ENCODE data around the gene MARCHF10. TPM values are rescaled to one million over a fixed set of nuclear protein-coding genes. Genes with fewer than 3 reads are reported as not detected.

Gene MARCHF10
- total RNA-seq, 1 experiment from 2014 or later, result not detected

- DNase-seq (ENCODE audit: low read depth), result no peak
These were observed 13.3 kb upstream of the MARCHF10 start for GRCh38 chr17:62821189-62822079.

- peak; percentile 97 for DNase-seq (ENCODE audit: low read depth)
These were observed 11.6 kb upstream of the MARCHF10 start for GRCh38 chr17:62819511-62820221.

- no peak for DNase-seq (ENCODE audit: low read depth)
These were observed 10.4 kb upstream of the MARCHF10 start for GRCh38 chr17:62818526-62818925.

GRCh38 chr17:62816282-62816839, 8.2 kb upstream of the MARCHF10 start:
- DNase-seq (ENCODE audit: low read depth), result no peak

GRCh38 chr17:62809656-62810055, 1.5 kb upstream of the MARCHF10 start:
- DNase-seq (ENCODE audit: low read depth), result no peak

GRCh38 chr17:62808576-62808970, 459 bp upstream of the MARCHF10 start:
- DNase-seq (ENCODE audit: low read depth), result no peak

- peak; percentile 18 for DNase-seq (ENCODE audit: low read depth)
These were observed 2.9 kb downstream of the MARCHF10 start for GRCh38 chr17:62805234-62805633.

GRCh38 chr17:62804822-62805221, 3.3 kb downstream of the MARCHF10 start:
- DNase-seq (ENCODE audit: low read depth), result peak; percentile 91

- no peak for DNase-seq (ENCODE audit: low read depth)
These were observed 4.1 kb downstream of the MARCHF10 start for GRCh38 chr17:62804025-62804424.

- no peak for DNase-seq (ENCODE audit: low read depth)
These were observed 5.4 kb downstream of the MARCHF10 start for GRCh38 chr17:62802561-62803205.

- no peak for DNase-seq (ENCODE audit: low read depth)
These were observed 6.5 kb downstream of the MARCHF10 start for GRCh38 chr17:62801553-62802114.

- peak; percentile 73 for DNase-seq (ENCODE audit: low read depth)
These were observed 7.5 kb downstream of the MARCHF10 start for GRCh38 chr17:62800585-62800984.

GRCh38 chr17:62797959-62798358, 10.2 kb downstream of the MARCHF10 start:
- DNase-seq (ENCODE audit: low read depth), result peak; percentile 19

- no peak for DNase-seq (ENCODE audit: low read depth)
These were observed 11.8 kb downstream of the MARCHF10 start for GRCh38 chr17:62796291-62796690.

- no peak for DNase-seq (ENCODE audit: low read depth)
These were observed 13.5 kb downstream of the MARCHF10 start for GRCh38 chr17:62794666-62794971.

GRCh38 chr17:62793919-62794665, 14.0 kb downstream of the MARCHF10 start:
- no peak for DNase-seq (ENCODE audit: low read depth)

- DNase-seq (ENCODE audit: low read depth), result no peak
These were observed 15.7 kb downstream of the MARCHF10 start for GRCh38 chr17:62792447-62792800.

GRCh38 chr17:62791767-62792446, 16.2 kb downstream of the MARCHF10 start:
- peak; percentile 91 for DNase-seq (ENCODE audit: low read depth)

GRCh38 chr17:62791235-62791734, 16.8 kb downstream of the MARCHF10 start:
- DNase-seq (ENCODE audit: low read depth), result peak; percentile 85

- DNase-seq (ENCODE audit: low read depth), result peak; percentile 72
These were observed 17.5 kb downstream of the MARCHF10 start for GRCh38 chr17:62790564-62790986.
